H9 (cell line): Measurements from ENCODE around the gene PARP2. TPM values are rescaled to one million over a fixed set of nuclear protein-coding genes. Genes with fewer than 3 reads are reported as not detected.

Experiments
- DNase-seq: peaks from one replicate; pipeline ENCODE4 v3.0.0-alpha.2; 2017
- H2AFZ ChIP-seq: one replicate; pipeline ENCODE4 v1.6.1; 2013; ENCODE audit warnings: mild to moderate bottlenecking, low read length, control low read depth, moderate library complexity
- H2AK5ac ChIP-seq: 2 replicates; pipeline ENCODE4 v1.6.1; 2013; ENCODE audit warnings: low read length, control low read depth, mixed read lengths; ENCODE audit not compliant: insufficient read length
- H2BK120ac ChIP-seq: one replicate; pipeline ENCODE4 v1.6.1; 2013; ENCODE audit warnings: low read depth, mild to moderate bottlenecking, low read length, control low read depth, inconsistent platforms; ENCODE audit not compliant: poor library complexity, severe bottlenecking
- H2BK12ac ChIP-seq: 2 replicates; pipeline ENCODE4 v1.6.1; 2013; ENCODE audit warnings: low read length, control low read depth, mixed read lengths, low read depth; ENCODE audit not compliant: insufficient read length
- H2BK15ac ChIP-seq: 2 replicates; pipeline ENCODE4 v1.6.1; 2013; ENCODE audit warnings: low read depth, low read length, control low read depth
- H2BK20ac ChIP-seq: one replicate; pipeline ENCODE4 v1.6.1; 2013; ENCODE audit warnings: low read depth, mild to moderate bottlenecking, low read length, control low read depth, inconsistent platforms; ENCODE audit not compliant: poor library complexity, severe bottlenecking
- H2BK5ac ChIP-seq: 2 replicates; pipeline ENCODE4 v1.6.1; 2013; ENCODE audit warnings: low read length, control low read depth, mixed read lengths; ENCODE audit not compliant: insufficient read length
- H3K14ac ChIP-seq: 2 replicates; pipeline ENCODE4 v1.6.1; 2013; ENCODE audit warnings: low read length, control low read depth; ENCODE audit not compliant: insufficient read depth
- H3K18ac ChIP-seq: 2 replicates; pipeline ENCODE4 v1.6.1; 2013; ENCODE audit warnings: low read depth, mild to moderate bottlenecking, mixed read lengths, low read length, control low read depth; ENCODE audit not compliant: insufficient read length
- H3K23ac ChIP-seq: 2 replicates; pipeline ENCODE4 v1.6.1; 2013; ENCODE audit warnings: low read length, control low read depth, mixed read lengths, low read depth; ENCODE audit not compliant: insufficient read length
- H3K23me2 ChIP-seq: 2 replicates; pipeline ENCODE4 v1.6.1; 2013; ENCODE audit warnings: low read depth, mild to moderate bottlenecking, mixed read lengths, low read length, control low read depth; ENCODE audit not compliant: insufficient read length, poor library complexity, severe bottlenecking
- H3K27ac ChIP-seq: 2 replicates; pipeline ENCODE4 v1.5.1; 2013; ENCODE audit warnings: low read length, control low read depth, mixed read lengths, low read depth; ENCODE audit not compliant: insufficient read length
- H3K27me3 ChIP-seq: 2 replicates; pipeline ENCODE4 v1.6.1; 2013; ENCODE audit warnings: low read length, control low read depth, inconsistent platforms; ENCODE audit not compliant: insufficient read depth
- H3K4ac ChIP-seq: 2 replicates; pipeline ENCODE4 v1.6.1; 2013; ENCODE audit warnings: low read depth, mild to moderate bottlenecking, control low read depth, inconsistent platforms, low read length, moderate library complexity
- H3K4me1 ChIP-seq: 2 replicates; pipeline ENCODE4 v1.6.1; 2013; ENCODE audit warnings: low read length, control low read depth, inconsistent platforms; ENCODE audit not compliant: insufficient read depth
- H3K4me2 ChIP-seq: 2 replicates; pipeline ENCODE4 v1.6.1; 2013; ENCODE audit warnings: low read length, control low read depth, mixed read lengths; ENCODE audit not compliant: insufficient read length, insufficient read depth
- H3K56ac ChIP-seq: 2 replicates; pipeline ENCODE4 v1.6.1; 2013; ENCODE audit warnings: low read depth, mild to moderate bottlenecking, mixed read lengths, low read length, control low read depth; ENCODE audit not compliant: insufficient read length
- H3K79me1 ChIP-seq: 2 replicates; pipeline ENCODE4 v1.6.1; 2013; ENCODE audit warnings: low read depth, mild to moderate bottlenecking, moderate library complexity, low read length, control low read depth, inconsistent platforms; ENCODE audit not compliant: insufficient read depth, poor library complexity, severe bottlenecking
- H3K79me2 ChIP-seq: 2 replicates; pipeline ENCODE4 v1.6.1; 2013; ENCODE audit warnings: low read length, control low read depth, inconsistent platforms; ENCODE audit not compliant: insufficient read depth
- H3K9ac ChIP-seq: 2 replicates; pipeline ENCODE4 v1.6.1; 2013; ENCODE audit warnings: low read length, control low read depth, mixed read lengths; ENCODE audit not compliant: insufficient read length; ENCODE audit errors: extremely low read depth
- H3K9me3 ChIP-seq: one replicate; pipeline ENCODE4 v1.6.1; 2013; ENCODE audit warnings: low read depth, low read length, inconsistent platforms; ENCODE audit not compliant: control insufficient read depth
- H3T11ph ChIP-seq: one replicate; pipeline ENCODE4 v1.6.1; 2013; ENCODE audit warnings: mild to moderate bottlenecking, low read length, control low read depth, inconsistent platforms
- H4K20me1 ChIP-seq: one replicate; pipeline ENCODE4 v1.6.1; 2013; ENCODE audit not compliant: control insufficient read depth, insufficient read length, insufficient read depth
- H4K5ac ChIP-seq: 2 replicates; pipeline ENCODE4 v1.6.1; 2013; ENCODE audit warnings: low read depth, mild to moderate bottlenecking, mixed read lengths, low read length, control low read depth; ENCODE audit not compliant: insufficient read length
- H4K8ac ChIP-seq: replicated peaks from 2 replicates; pipeline ENCODE4 v1.6.1; 2013; ENCODE audit warnings: low read length, control low read depth, mixed read lengths, low read depth; ENCODE audit not compliant: insufficient read length
- H4K91ac ChIP-seq: 2 replicates; pipeline ENCODE4 v1.6.1; 2013; ENCODE audit warnings: low read depth, mild to moderate bottlenecking, moderate library complexity, mixed read lengths, low read length, control low read depth; ENCODE audit not compliant: insufficient read length
- H3K27ac Mint-ChIP-seq, 3 experiments: 2 replicates in 2 of 3; 3 replicates in 1 of 3; pipeline ENCODE4 v1.8.0; 2020 to 2021; ENCODE audit warnings: mixed read lengths in 3 of 3, mild to moderate bottlenecking in 1 of 3, moderate library complexity in 1 of 3
- H3K27me3 Mint-ChIP-seq: 2 replicates; pipeline ENCODE4 v1.8.0; 2021; ENCODE audit warnings: low read depth, mild to moderate bottlenecking, moderate library complexity, mixed read lengths
- H3K36me3 Mint-ChIP-seq, 3 experiments: 2 replicates in 2 of 3; 3 replicates in 1 of 3; pipeline ENCODE4 v1.8.0; 2020 to 2021; ENCODE audit warnings: low read depth in 3 of 3, mixed read lengths in 3 of 3; ENCODE audit not compliant: insufficient read depth in 1 of 3
- H3K4me1 Mint-ChIP-seq, 2 experiments: 2 replicates each; pipeline ENCODE4 v1.8.0; 2020; ENCODE audit warnings: mixed read lengths in 2 of 2
- H3K4me3 Mint-ChIP-seq, 2 experiments: 2 replicates in 1 of 2; 3 replicates in 1 of 2; pipeline ENCODE4 v1.8.0; 2020 to 2021; ENCODE audit warnings: mild to moderate bottlenecking in 2 of 2, mixed read lengths in 2 of 2, moderate library complexity in 1 of 2
- H3K9me3 Mint-ChIP-seq, 2 experiments: 2 replicates in 1 of 2; 3 replicates in 1 of 2; pipeline ENCODE4 v1.8.0; 2020; ENCODE audit warnings: mild to moderate bottlenecking in 2 of 2, mixed read lengths in 2 of 2, moderate library complexity in 1 of 2
- CTCF ChIP-seq: fragments of 200-600 bp; sonication (generic); conservative IDR thresholded peaks from 3 replicates; pipeline ENCODE4 v1.8.0; 2021; ENCODE audit warnings: antibody characterized with exemption, mild to moderate bottlenecking
- WGBS: extraction: QIAGEN DNeasy Blood & Tissue Kit; methylation state at CpG from one replicate; pipeline ENCODE4 v1.1.7; 2013; ENCODE audit warnings: missing lambda C conversion rate, low lambda C conversion rate, mixed read lengths; ENCODE audit not compliant: insufficient read length; ENCODE audit errors: extremely low coverage; 5-methylcytosine and 5-hydroxymethylcytosine counted together
- total RNA-seq: library from RNA; stranded (reverse); gene quantifications from 2 replicates; pipeline ENCODE4 v1.2.1, GENCODE V29; 2021

PARP2 gene
- total RNA-seq, 1 experiment from 2014 or later: 25.4 TPM

DNA sequence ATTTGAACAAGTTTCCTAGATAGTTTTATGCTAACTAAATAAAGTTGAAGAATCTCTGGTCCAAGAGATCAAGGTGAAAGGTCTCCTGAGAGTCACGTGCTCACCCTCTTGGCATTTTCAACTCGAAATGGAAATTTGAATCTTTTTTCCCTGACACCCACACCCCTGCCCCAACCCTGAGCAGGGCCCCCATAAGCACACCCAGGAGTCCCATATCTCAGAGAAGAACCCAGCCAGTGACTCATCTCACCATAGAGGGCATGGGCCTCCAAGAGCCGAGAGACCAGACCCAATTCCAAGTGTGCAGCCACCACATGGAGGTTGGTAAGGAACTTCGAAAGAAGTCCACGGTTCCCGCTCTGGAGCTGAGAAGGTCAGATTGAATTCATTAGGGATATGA, 37.2 kb downstream of the PARP2 start:
- no peak overlapping the region for H3K4me3 Mint-ChIP-seq
- no peak overlapping the region for H3K27ac ChIP-seq

More for the DNA sequence above, 37.2 kb downstream of the PARP2 start:
- Histone ChIP-seq H2BK20ac (no peak overlapping the region), H2BK15ac (no peak overlapping the region), H2BK5ac (no peak overlapping the region), H3K79me1 (no peaks in the 10 kb centered on the region), H2AK5ac (no peak overlapping the region), H2BK12ac (no peak overlapping the region), H3K18ac (no peak overlapping the region), H3K9ac (no peak overlapping the region), H3K79me2 (no peaks in the 10 kb centered on the region), H4K20me1 (no peaks in the 10 kb centered on the region), H2BK120ac (no peak overlapping the region), H3K14ac (no peak overlapping the region), H3T11ph (no peak overlapping the region), H3K4me2 (no peak overlapping the region), H4K91ac (no peak overlapping the region), H3K9me3 (no peaks in the 10 kb centered on the region), H3K56ac (no peak overlapping the region), H4K8ac (no peak overlapping the region), H3K23me2 (no peaks in the 10 kb centered on the region), H3K27me3 (no peaks in the 10 kb centered on the region), H2AFZ (no peak overlapping the region), H3K4ac (no peak overlapping the region), H3K4me1 (no peaks in the 10 kb centered on the region), H3K23ac (no peak overlapping the region), H4K5ac (no peak overlapping the region)
- H3K36me3 Mint-ChIP-seq: peaks cover 26 to 78% (median 63%) of the 10 kb centered on the region in 3 experiments; a peak in 6 of 7 replicates
- H3K4me1 Mint-ChIP-seq: no peaks in the 10 kb centered on the region
- no CpG with 5 or more reads among the region's 6 CpGs for WGBS
- no peaks in the 10 kb centered on the region; a peak in 1 of 5 replicates for H3K9me3 Mint-ChIP-seq
- H3K27me3 Mint-ChIP-seq: no peaks in the 10 kb centered on the region
- no peak for DNase-seq
- H3K27ac Mint-ChIP-seq: peak overlapping the region in 1 of 3 experiments; percentile 59; a peak in 2 of 7 replicates
- no peak for TF ChIP-seq CTCF
